GM12801 (cell line): ENCODE data around the gene TIGAR.

Experiments
- TF ChIP-seq, protein P1 (sequence below): IDR thresholded peaks from one replicate; pipeline ENCODE4 v1.5.1; 2011; ENCODE audit warnings: control low read depth; ENCODE audit not compliant: insufficient read length; ENCODE audit errors: extremely low read depth

TIGAR gene

DNA sequence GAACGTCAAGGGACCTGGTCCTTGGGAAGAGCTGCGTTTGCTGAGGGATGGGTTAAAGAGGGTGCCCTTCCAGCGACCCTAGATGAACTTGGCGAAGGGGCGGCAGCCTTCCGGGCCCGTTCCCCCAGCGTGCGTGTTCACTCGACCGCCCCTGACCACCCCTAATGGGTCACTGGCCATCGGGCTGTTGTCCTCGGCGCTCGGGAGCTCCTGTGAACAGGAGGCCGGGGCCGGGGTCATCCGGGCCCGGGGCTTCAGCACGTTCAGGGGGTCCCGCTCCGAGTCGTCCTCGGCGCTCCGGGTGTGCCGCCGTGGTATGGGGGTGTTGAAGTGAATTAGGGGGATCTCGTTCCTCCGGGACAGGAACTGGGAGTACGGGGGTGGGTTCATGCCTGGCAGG lies 49.3 kb downstream of the TIGAR start:
- TF ChIP-seq, protein P1, sequence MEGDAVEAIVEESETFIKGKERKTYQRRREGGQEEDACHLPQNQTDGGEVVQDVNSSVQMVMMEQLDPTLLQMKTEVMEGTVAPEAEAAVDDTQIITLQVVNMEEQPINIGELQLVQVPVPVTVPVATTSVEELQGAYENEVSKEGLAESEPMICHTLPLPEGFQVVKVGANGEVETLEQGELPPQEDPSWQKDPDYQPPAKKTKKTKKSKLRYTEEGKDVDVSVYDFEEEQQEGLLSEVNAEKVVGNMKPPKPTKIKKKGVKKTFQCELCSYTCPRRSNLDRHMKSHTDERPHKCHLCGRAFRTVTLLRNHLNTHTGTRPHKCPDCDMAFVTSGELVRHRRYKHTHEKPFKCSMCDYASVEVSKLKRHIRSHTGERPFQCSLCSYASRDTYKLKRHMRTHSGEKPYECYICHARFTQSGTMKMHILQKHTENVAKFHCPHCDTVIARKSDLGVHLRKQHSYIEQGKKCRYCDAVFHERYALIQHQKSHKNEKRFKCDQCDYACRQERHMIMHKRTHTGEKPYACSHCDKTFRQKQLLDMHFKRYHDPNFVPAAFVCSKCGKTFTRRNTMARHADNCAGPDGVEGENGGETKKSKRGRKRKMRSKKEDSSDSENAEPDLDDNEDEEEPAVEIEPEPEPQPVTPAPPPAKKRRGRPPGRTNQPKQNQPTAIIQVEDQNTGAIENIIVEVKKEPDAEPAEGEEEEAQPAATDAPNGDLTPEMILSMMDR, result no peak

DNA sequence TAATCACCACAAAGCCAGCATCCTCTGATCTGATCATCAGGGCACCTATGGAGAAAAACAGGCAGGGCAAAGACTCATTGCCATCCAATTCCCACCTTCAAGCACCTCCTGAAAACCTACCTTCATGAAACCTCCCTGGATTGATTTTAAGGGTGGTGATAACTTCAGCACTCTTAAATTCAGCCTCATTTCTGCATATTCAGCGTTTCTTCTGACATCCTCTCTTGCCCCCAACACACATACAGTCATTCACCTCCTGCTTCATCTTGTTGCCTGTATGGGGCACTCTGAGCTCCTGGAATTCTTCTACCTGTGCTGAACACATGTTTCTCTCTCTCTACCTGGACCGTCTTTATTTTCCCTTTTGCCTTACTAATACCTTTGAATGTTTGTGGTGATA lies 51.6 kb downstream of the TIGAR start:
- TF ChIP-seq, protein P1, result no peak

DNA sequence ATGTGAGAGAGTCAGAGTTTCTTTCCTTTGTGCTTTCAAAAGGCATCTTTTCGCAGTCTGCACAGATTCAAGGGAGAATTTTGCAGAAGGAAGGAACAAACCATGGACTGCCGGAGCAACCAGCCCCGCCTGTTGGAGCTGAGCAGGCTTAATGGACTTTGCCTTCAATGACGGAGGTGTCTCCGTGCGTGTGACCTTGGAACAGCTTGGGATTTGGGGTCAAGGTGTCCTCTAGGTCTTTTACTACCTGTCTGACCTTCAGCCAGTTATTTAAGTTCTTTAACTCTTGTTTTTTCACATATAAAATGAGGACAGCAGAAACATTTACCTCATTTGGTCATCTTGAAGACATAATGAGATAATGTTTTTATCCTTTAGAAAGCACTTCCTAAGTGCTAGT lies 54.4 kb downstream of the TIGAR start:
- TF ChIP-seq, protein P1, result no peak

DNA sequence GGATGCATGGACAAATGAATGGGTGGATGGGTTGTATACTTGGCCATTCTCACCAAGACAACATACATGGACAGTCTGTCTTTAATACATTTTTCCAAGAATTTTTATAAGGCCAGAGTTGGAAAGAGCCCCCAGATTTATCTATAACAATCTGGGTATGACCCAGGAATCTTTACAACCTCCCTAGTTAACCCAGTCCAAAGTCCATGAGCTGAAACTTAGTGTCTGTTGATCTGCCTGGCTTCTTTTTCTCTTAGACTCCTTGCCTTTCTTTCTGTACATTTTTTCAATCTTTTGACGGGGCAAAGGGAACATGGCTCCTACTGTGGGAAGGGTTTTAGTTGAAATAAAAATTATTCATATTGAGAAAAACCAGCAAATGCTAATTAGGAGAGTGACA lies 57.8 kb downstream of the TIGAR start:
- TF ChIP-seq, protein P1, result no peak

DNA sequence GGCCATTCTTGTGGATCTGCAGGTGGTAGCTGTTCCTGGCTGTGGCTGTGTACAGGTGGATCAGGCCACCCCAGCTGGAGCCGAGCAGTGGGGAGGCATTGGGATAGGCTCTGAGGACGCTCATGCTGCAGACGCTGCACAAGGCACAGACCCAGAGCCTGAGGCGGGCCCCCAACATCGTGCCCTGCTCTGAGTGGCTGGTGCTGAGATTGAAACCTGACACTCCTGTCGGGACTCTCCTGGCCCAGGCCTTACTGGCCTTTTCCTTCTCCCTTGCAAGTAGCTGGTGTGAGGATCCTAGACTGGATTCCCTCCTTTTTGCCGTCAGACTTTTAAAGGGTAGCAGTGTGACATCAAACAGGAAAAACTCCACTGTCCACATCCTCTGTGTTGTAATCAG lies 58.4 kb downstream of the TIGAR start, which contains the start of gene FGF23:
FGF23 (minus strand) TSS at position 308 of the 400 bp plus-strand sequence; CDS start at position 178, 130 bp downstream.
- TF ChIP-seq, protein P1, result no peak

DNA sequence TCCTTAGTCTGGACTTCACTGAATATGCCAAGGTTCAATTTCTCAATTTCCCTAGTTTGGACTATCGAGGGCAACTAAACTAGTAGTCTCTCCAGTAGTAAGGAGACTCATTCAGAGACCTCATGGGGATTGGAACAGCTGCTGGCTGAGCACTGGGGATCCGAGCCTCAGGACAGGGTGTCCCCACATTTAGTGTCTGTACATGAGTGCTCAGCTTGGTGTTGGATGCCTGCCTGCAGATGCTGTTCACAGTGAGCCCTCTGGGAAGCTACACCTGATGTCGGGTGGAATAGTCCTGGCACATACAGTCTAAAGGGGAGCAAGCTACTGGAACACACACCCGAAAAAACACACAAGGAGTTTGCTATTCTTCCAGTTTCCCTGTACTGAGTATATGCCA lies 59.3 kb downstream of the TIGAR start:
- TF ChIP-seq, protein P1, result no peak

DNA sequence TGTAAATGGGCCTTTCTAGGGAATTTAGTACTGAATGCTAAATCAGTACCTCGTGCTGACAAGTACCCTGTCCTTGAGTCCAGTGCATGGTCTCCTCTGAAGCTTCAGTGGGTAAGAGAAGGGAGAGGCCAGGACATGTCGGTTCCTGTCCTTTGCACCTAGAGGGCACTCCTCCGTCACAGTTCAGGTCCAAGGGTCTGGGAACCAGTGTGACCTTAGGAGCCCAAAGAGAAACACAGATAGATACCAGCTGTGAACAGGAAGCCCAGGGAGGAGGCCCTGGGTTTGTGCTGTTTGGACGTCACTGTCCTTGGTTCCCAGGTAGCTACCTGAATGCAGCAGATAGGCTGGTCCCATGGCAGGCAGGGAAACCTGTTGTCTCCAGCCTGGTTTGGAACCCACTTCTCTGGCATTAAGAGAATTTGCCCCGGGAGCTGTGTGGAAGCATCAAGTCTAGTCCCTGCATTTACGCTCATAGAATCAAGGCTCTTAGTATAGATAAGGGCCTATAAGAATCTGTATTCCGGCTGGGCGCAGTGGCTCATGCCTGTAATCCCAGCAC lies 62.4 kb downstream of the TIGAR start:
- TF ChIP-seq, protein P1, result no peak
